Small intestine (tissue), 7 donors: ENCODE measurements around the gene TMEM171. TPM values are rescaled to one million over a fixed set of nuclear protein-coding genes. Genes with fewer than 3 reads are reported as not detected.

Source experiments
- DNase-seq, 2 donors: peaks; one replicate each; pipeline versions ENCODE4 v3.0.0 to v3.0.0-alpha.2; 2013
- FAIRE-seq: peaks from 2 replicates; lab custom pipeline; 2012; peaks lifted over from hg19 to GRCh38; lab: Jason Lieb, UNC
- H3K27ac ChIP-seq, 3 donors: one replicate each; pipeline ENCODE4 v1.5.1; 2013; ENCODE audit warnings: low read length in 2 of 3, mild to moderate bottlenecking in 2 of 3, control low read depth in 1 of 3, inconsistent platforms in 1 of 3, low read depth in 1 of 3, moderate library complexity in 1 of 3
- H3K27me3 ChIP-seq, 3 donors: one replicate each; pipeline ENCODE4 v1.6.1; 2013; ENCODE audit warnings: low read length in 3 of 3, inconsistent platforms in 1 of 3; ENCODE audit not compliant: control insufficient read depth in 3 of 3, insufficient read depth in 3 of 3
- H3K36me3 ChIP-seq, 3 donors: one replicate each; pipeline ENCODE4 v1.6.1; 2013; ENCODE audit warnings: low read length in 3 of 3, inconsistent platforms in 1 of 3, low read depth in 1 of 3, mild to moderate bottlenecking in 1 of 3, moderate library complexity in 1 of 3; ENCODE audit not compliant: control insufficient read depth in 3 of 3, insufficient read depth in 2 of 3
- H3K4me1 ChIP-seq, 3 donors: one replicate each; pipeline ENCODE4 v1.6.1; 2013; ENCODE audit warnings: low read length in 2 of 3, inconsistent platforms in 1 of 3, low read depth in 1 of 3, mild to moderate bottlenecking in 1 of 3, moderate library complexity in 1 of 3; ENCODE audit not compliant: control insufficient read depth in 3 of 3, insufficient read depth in 2 of 3
- H3K4me3 ChIP-seq, 3 donors: one replicate each; pipeline ENCODE4 v1.5.1; 2013; ENCODE audit warnings: low read length in 3 of 3, control low read depth in 1 of 3, inconsistent platforms in 1 of 3, low read depth in 1 of 3, mild to moderate bottlenecking in 1 of 3, moderate library complexity in 1 of 3
- H3K9me3 ChIP-seq, 2 donors: one replicate each; pipeline ENCODE4 v1.6.1; 2013; ENCODE audit warnings: low read depth in 1 of 2, low read length in 1 of 2; ENCODE audit not compliant: control insufficient read depth in 2 of 2, insufficient read depth in 1 of 2
- WGBS, 3 donors: extraction: QIAGEN DNeasy Blood & Tissue Kit; methylation state at CpG; one replicate each; pipeline ENCODE4 v1.1.7; 2013; 5-methylcytosine and 5-hydroxymethylcytosine counted together
- polyA plus RNA-seq, 4 donors: library from polyadenylated mRNA; stranded (reverse) in 3 of 4; unstranded in 1 of 4; fragments of 200-250 nt in 3 of 4; fragments of 120-200 nt in 1 of 4; gene quantifications; one replicate each; pipeline versions ENCODE4 v1.2.1 to v1.2.3, GENCODE V29; 2013
- donor health status: healthy with polysubstance abuse.
- donor health status: control.
- donor health status: control.
- donor health status: Bipolar disorder and iron deficiency.
- donor health status: healthy.

The TMEM171 gene
- polyA plus RNA-seq, 4 donors = 5.1 to 38.1 (median 15.2) TPM

DNA sequence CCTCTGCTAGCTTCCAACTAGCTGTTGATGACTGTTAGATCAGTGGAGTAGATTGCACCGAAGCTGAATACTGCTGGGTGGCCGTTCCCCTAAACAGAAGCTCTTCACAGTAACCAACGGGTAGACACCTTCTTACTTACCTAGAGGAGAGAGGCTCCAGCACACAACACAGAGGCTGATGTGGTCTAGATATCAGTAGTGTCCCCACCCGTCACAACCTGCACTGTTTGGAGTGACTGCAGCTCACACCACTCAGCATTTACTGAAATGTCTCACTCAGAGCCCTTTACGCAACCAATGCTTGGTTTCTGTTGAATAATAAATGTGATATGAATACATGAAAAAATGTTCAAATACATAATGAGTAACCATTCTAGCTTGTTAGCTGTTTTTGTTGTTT is 57.9 kb downstream of the TMEM171 start:
- H3K4me3 ChIP-seq = no peak overlapping the region
- peaks cover 0 to 5% (median 0%) of the 10 kb centered on the region in 3 donors for H3K4me1 ChIP-seq
- peaks cover 0 to 7% (median 0%) of the 10 kb centered on the region in 3 donors for H3K27me3 ChIP-seq
- no peak for DNase-seq
- FAIRE-seq = no peak
- H3K36me3 ChIP-seq = no peaks in the 10 kb centered on the region
- no peak overlapping the region for H3K27ac ChIP-seq
- H3K9me3 ChIP-seq = no peaks in the 10 kb centered on the region
- 78 to 94% (median 88%) methylated on average over 5 of the region's 5 CpGs for whole genome bisulfite sequencing, 3 donors

GRCh38 chr5:73179730-73180129 is 59.4 kb downstream of the TMEM171 start:
- no peak overlapping the region for H3K27ac ChIP-seq
- peaks cover 0 to 5% (median 0%) of the 10 kb centered on the region in 3 donors for H3K27me3 ChIP-seq
- peaks cover 0 to 15% (median 2%) of the 10 kb centered on the region in 3 donors for H3K4me1 ChIP-seq
- H3K36me3 ChIP-seq = no peaks in the 10 kb centered on the region
- FAIRE-seq (no peak), DNase-seq (no peak)
- no peak overlapping the region for H3K4me3 ChIP-seq
- 15 to 37% (median 18%) methylated on average over 3 of the region's 3 CpGs for WGBS, 3 donors
- peaks cover 0 to 5% of the 10 kb centered on the region in 2 donors for H3K9me3 ChIP-seq

DNA sequence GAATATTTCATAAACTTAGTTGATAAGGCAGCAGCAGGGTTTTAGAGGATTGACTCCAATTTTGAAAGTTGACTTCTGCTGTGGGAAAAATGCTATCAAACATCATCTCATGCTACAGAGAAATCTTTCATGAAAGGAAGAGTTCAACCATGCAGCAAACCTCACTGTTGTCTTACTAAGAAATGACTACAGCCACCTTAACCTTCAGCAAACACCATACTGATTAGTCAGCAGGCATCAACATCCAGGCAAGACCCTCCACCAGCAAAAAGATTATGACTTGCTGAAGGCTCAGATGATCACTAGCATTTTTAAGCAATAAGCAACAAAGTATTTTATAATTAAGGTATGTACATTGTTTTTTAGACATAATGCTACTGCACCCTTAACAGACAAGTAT is 60.2 kb downstream of the TMEM171 start:
- Histone ChIP-seq H3K36me3 (no peaks in the 10 kb centered on the region), H3K27ac (no peak overlapping the region), H3K4me3 (no peak overlapping the region), H3K4me1 (peaks cover 0 to 15% (median 2%) of the 10 kb centered on the region in 3 donors), H3K27me3 (peaks cover 0 to 5% (median 0%) of the 10 kb centered on the region in 3 donors), H3K9me3 (peaks cover 0 to 5% of the 10 kb centered on the region in 2 donors)
- DNase-seq (no peak), FAIRE-seq (no peak)

Other genes with a start within 250 kb of the TMEM171 start
- 10 to 100 TPM; 11.5 to 33.8 (median 16.1) TPM for gene FCHO2, start 164.5 kb upstream of the TMEM171 start, polyA plus RNA-seq
- gene TMEM174, start 52.6 kb downstream of the TMEM171 start, polyA plus RNA-seq = not detected